ENCODE results near the gene FAM47E.
A peak's percentile ranks its signal among the peaks of the same experiment; 100 is the strongest.

The FAM47E gene

GRCh38 chr4:76251441-76252270 is at the start of gene FAM47E:
TSS of gene FAM47E (plus strand) at chr4:76251721. CDS start at chr4:76251747, 26 bp downstream.
- no peak for DNase-seq

GRCh38 chr4:76203541-76203940 is 48.0 kb upstream of the FAM47E start:
- no peak for DNase-seq

GRCh38 chr4:76204936-76205335 is 46.6 kb upstream of the FAM47E start:
- no peak for DNase-seq

GRCh38 chr4:76205476-76205875 is 46.0 kb upstream of the FAM47E start:
- DNase-seq: no peak

- no peak for DNase-seq
These were observed 45.1 kb upstream of the FAM47E start for GRCh38 chr4:76206222-76206942.

- no peak for DNase-seq
These were observed 44.0 kb upstream of the FAM47E start for GRCh38 chr4:76207549-76207948.

GRCh38 chr4:76208005-76208765 is 43.3 kb upstream of the FAM47E start:
- no peak for DNase-seq

- DNase-seq: no peak
These were observed 41.6 kb upstream of the FAM47E start for GRCh38 chr4:76209881-76210280.

GRCh38 chr4:76210452-76210851 is 41.1 kb upstream of the FAM47E start:
- no peak for DNase-seq

- DNase-seq: no peak
These were observed 39.5 kb upstream of the FAM47E start for GRCh38 chr4:76211769-76212708.

- no peak for DNase-seq
These were observed 38.6 kb upstream of the FAM47E start for GRCh38 chr4:76212851-76213414.

- no peak for DNase-seq
These were observed 37.9 kb upstream of the FAM47E start, which contains the start of gene SCARB2 for GRCh38 chr4:76213415-76214176. TSS of gene SCARB2 (minus strand) at chr4:76213824. CDS start at chr4:76213543, 281 bp downstream.

GRCh38 chr4:76214177-76214675 is 37.3 kb upstream of the FAM47E start:
- DNase-seq: peak; percentile 48

GRCh38 chr4:76215077-76215476 is 36.4 kb upstream of the FAM47E start:
- DNase-seq: no peak

- DNase-seq: no peak
These were observed 35.0 kb upstream of the FAM47E start for GRCh38 chr4:76216524-76216923.

GRCh38 chr4:76216975-76217814 is 34.3 kb upstream of the FAM47E start:
- DNase-seq: no peak

- DNase-seq: no peak
These were observed 32.0 kb upstream of the FAM47E start for GRCh38 chr4:76219299-76220055.

- DNase-seq: no peak
These were observed 27.4 kb upstream of the FAM47E start for GRCh38 chr4:76224171-76224570.

- no peak for DNase-seq
These were observed 25.1 kb upstream of the FAM47E start for GRCh38 chr4:76226418-76226817.
